8988T (cell line): ENCODE results near the gene SOBP.

ENCODE experiments used
- DNase-seq: peaks from one replicate; pipeline ENCODE4 v3.0.0; 2011

The SOBP gene

DNA sequence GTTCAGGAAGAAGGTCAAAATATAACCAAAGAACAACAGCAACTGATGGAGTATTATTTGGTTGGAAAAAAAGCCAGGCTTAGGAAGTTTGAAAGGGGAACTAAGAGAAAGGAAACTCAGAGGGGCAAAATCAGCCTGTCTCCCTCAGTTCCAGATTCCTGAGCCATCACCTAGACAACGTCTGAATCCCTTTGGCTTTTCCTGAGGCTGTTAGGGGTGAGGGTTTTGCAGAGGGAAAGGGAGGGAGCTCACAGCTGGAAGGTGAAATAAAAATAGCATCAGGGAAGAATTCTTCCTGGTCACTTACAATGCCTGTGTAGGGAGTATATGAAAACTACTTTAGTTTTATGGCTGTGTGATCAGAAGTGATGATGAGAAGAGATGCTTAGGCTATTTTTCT, 100.5 kb downstream of the SOBP start:
- no peak for DNase-seq

DNA sequence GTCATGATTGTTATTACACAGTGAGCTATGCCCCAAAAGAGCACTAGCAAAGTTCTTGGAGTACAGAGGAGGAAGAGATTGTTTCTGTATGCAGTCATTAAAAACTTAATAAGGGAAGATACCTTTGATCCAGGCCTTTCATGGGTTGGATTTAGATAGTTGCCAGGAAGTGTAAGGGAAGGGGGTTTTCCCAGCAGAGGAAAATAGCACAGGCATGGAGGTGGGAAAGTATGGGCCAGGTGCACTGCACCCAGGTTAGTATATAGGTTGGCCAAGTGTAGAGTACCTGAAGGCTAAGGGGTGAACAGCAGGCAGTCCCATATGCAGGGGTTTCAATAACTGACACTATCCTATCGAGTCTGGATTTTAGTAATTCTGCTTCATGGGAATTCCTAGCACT, 101.4 kb downstream of the SOBP start:
- DNase-seq = no peak

DNA sequence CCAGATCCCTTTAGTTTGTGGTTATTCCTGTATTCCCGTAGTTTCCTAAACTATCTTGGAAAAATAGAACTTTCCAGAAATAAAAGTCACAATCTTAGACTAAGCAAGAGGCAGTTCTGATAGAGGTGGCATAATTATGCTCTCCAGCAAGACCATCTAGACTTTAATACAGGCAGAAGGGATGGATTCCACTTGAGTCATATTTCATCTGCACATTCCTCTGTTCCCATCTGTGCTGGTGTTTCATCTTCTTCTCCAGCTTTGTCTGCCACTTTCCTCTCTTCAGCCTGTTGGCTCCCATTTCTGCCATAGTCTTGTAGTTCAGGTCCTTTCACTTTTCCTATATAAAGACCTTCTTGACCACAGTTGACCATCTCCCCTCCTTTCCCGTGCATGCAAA, 102.9 kb downstream of the SOBP start:
- no peak for DNase-seq

DNA sequence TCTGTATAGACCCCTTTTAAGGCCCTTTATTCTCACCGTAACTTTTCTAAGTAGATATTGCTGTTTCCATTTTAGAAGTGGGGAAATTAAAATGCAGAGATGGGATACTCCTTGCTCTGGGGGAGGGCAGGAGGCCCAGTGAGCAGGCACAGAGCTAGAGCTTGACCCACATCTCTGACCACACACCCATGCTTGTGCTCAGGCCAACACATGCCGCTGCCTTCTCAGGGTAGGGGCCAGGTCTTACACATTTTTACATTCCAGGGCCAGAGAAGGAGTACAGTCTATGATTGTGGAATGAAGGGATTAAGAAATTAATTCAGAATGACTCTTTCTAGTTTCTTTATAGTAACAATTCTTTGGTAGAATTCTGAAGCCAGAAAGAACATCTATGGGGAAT, 104.8 kb downstream of the SOBP start:
- no peak for DNase-seq

DNA sequence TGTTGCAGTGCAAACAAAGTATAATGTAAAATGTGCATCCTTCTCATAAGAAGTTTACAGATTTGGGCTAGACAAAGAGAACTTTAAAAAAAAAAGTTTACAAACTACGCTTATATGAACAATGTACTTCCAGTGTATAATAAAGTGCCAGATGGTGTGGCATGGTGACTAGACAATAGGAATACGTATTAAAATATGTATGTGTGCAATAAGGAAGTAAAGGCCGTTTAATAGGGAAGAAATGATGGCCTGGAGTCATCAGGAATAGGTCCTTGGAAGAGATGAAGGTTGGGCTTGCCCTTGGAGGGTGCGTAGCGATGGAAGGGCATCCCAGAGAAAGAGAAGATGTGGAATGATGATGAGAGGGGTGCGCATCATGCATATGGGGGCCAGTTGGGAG, 108.2 kb downstream of the SOBP start:
- DNase-seq = no peak

DNA sequence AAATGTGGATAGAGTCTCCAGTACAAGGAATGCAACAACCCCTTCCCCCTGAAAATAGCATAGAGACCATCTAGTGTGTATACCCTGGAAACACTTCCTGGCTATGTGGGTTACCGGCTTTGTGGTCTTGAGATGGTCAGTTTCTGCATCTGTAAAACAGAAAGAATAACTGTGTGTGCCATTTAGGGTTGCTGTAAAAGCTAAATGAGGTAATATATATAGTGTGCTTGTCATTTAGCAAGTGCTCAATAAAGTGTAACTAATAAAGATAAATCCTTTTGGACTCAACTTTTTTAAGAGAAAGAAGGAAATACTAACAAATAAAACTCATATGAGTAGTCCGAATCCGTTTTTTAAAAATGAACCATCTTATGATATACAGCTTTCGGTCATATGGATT, 109.1 kb downstream of the SOBP start:
- no peak for DNase-seq

DNA sequence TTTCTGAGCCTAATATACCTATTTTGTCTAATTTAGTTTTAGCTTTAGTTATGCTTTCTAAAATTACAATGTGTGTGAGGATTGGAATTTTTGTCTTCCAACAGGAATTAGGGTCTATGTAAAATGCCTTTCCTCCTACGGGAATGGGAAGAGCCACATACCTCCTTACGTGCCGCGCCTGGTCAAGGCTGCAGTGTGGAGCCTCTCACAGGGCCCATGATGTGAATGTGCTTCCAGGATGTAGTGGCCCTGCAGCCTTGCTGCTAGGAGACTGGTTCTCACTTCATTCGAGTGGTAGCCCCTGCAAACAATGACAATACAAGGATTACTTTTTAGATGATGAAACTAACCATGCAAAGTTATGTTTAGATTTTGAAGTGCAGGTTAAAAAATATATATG, 110.2 kb downstream of the SOBP start:
- DNase-seq = no peak

DNA sequence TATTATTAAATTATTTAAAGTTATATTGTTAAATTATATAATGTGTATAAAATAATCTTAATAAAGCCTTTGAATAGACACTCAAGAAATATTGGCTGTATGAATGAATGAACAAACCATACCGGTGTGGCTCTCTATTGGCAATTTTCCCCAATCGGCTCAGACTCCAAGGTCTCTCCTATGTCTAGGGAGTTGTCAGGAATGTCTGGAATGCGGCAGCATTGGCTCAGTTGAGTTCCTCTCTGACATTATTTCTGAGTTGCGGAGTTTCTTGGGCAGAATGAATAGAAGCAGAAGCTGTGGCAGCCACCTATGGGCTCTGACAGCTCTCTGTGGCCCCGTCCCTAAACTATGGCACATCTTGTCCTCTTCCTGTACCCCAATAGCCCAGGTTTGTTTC, 111.0 kb downstream of the SOBP start:
- DNase-seq = peak; percentile 29

DNA sequence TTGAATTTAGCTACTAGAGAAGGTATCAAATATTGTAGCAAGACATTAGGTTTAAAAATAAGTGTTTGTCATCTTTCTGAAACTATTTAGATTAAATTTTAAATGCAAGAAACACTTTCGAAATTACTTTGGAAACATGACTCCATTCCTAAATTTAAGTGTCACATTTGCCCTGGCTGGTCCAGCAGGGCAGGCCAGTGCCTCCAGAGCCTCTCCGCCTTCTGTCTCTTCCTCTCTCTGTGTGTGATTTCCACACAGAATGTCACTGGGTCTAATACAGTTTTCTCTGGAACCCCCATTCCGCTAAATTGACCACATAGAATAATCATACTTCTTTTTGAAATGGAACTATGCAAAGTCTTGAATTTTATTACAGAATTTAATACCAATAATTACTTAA, 111.5 kb downstream of the SOBP start:
- no peak for DNase-seq

DNA sequence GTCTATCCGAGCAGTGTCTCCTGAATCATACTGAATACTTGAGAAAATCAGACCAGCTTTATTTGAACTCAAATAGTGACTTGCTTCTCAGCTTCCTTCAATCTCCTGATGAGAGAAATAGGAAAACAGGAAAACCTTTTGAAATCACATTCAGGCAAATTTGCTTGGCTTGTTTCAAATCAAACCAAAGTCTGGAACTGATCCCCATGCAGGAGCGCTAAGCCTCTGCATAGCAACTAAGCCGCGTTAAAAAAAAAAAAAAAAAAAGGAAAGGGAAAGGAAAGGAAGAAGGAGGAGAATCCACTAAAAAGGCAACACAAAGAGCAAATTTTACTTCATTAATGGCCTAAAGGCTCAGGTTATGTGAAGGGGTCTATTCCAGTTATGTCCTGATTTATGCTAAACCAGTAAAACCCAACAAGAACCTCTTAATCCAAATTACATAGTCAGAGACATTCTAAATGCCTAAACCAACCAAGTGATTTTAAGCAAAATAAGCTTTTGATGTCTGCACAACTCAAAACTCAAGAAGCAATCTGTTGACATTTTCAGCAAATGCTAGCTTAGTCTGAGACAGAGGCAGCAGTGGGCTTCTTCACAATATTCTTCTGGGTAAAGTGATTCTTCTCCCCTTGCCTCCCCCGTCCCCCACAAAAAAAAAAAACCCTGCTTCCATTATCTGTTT, 112.5 kb downstream of the SOBP start:
- no peak for DNase-seq

DNA sequence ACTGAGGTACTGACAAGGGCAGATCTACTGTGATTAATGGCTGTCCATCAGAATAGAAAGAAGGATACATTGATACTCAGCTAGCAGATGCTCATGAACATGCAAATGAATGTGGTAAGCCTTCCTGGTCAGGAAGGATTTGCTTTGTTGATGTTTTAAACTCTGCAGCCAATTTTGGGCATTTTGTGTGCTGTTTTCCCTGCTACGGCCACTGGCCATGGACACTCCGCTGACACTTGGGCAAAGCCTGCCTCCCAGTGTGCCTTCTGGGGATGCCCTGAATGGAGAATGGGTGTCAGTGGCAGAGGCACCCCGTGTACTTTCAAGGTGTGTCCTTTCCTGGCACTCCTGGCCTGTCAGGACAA, 113.1 kb downstream of the SOBP start:
- DNase-seq = no peak

DNA sequence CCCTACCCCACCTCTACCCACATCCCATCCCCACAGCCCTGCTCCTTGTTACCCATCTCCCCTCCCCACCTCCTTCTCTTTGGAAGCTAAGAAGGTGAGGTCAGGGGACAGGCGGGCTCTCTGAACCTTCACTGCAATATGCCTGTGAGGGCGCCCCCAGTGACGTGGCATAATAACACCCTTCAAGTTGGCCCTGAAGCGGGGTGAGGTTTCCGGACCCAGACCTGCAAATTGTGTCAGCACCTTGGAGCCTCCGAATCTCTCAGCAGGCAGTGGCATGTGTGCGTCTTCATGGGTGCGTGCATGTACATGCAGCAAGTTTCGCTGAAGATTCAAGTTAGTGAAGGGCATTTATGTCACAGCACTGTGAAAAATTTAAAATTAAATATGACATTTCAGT, 114.6 kb downstream of the SOBP start:
- DNase-seq = no peak

DNA sequence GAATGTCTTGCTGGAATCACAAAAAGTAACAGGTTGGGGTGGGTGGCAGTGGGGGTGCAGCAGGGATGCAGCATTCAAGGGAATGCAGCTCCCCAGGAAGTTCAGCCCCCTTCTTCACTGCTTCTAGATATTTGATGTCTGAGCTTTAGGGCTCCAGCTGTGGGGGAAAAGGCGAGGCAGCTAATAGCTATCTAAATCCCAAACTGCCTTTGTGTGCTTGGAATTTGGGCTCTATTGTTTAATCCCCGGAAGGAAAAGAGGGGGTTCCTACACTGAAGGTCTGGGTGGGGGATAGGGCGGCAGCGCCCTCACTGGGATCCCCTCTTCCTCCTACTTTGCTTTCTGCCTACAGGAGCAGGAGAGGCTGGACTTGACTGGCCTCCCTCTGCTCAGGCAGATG, 116.5 kb downstream of the SOBP start:
- no peak for DNase-seq

DNA sequence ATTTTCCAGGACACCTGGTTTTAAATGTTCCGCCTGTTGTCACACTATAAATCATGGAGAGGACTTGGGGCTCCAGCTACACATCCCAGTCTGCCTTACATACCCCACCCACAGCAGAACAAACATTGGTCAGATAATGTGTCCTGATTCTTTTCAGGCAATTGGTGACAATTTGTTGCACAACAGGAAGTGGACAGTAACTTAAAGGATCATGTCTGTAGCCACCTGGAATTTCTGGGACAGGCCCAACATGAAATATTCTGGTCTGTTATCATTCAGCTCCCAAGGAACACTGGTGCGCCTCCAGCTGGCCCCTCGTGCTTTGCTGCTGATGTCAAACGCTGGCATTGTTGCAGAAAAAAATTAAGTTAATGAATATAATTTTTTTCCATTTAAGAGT, 117.2 kb downstream of the SOBP start:
- DNase-seq = no peak

DNA sequence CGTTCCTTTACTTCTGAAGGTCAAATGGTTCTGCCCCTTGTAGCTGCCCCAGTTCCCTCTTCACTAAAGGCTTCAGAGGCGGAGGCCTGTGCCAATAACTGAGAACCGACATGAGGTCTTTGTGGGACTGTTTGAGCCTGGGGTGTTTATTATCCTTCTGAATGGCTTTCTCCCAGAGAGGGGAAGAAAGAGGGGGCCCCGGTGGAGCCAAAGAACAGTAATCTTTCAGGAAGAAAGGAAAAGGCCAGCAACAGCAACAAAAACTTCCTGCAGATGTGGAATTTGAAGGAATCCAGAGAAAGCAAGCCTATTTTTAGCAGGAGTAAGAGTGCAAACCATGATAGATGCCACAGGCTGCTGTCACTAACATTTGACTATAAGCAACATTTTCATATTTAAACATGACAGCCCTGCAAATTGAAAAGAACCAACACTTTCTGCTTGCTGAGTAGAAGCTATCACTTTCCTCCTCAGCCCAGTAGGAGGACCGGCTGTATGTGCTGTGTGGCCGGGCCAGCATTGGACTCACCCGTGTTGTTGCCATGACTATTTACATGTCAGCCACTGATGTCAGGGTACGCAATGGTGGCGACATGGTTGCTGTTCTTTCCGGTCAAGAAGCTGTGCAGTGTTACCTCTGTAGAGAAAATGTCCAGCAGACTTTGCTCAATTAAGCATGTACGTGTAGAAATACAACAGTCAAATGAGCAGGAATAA, 121.3 kb downstream of the SOBP start:
- no peak for DNase-seq

DNA sequence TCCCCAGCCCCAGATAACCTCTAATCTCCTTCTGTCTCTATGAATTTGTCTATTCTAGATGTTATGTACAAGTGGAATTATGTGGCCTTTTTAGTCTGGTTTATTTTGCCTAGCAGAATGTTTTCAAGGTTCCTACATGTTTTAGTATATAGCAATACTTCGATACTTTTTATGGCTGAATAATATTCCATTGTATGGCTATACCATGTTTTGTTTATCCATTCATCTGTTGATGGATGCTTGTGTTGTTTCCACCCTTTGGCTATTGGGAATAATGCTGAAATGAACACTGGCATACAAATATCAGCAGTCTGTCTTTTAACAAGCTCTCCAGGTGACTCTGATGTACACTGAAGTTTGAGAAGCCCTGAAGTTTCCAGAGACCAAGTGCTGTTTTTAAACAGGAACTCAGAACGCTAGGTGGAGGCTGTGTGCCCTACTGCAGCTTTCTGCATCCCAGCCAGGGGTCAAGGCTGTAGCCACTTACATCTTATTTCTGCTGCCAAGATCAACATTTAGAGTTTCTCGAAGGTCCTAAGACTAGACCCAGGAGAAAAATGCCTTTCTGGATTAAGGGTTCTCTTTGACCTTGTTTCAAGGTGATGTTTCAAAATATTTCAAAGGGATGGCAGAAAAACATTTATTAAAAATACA, 123.0 kb downstream of the SOBP start:
- DNase-seq = no peak

DNA sequence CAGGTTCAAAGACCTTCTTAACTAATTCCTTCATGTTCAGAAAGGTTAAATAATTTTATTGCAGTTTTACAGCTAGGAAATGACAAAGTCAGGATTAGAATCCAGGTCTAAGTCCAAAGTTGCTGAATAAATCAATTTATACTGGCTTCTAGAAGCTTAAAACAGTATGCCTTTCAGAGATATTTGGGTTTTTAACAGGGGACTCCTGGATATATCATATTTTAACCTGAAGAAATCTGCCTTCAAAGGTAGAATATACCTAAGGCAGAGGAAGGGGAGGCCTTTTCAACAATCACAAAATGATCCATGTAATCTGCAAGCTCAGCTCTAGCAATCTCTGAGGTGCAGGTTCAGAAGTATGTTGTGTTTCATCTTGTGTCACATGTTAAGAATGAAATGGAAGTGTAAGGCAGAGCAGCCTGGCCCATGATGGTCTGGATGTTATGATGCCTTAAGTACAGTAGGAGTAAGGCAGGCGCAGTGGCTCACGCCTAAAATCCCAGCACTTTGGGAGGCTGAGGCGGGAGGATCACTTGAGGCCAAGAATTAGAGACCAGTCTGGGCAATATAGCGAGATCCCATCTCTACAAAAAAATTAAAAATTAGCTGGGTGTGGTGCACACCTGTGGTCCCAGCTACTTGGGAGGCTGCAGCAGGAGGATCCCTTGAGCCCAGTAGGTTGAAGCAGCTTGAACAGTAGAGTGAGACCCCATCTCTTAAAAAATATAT, 123.9 kb downstream of the SOBP start:
- no peak for DNase-seq

DNA sequence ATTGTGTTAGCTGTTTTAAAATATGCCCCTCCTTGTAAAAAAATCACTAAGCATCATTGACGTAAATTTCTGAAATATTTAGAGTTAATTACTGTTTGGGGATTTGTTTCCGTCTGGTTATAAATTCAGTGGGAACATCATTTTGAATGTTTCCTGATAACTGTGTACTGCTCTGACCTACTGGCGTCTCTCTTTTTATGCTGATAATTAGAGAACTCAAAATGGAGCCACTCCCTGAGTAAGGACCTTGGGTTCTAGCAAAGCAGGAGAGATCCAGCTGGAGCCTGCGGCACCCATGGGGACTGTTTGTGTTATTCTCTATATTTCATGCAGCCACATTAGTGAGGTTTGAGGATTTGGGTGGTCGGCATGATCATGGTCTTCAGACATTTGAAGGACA, 124.9 kb downstream of the SOBP start:
- DNase-seq = no peak

DNA sequence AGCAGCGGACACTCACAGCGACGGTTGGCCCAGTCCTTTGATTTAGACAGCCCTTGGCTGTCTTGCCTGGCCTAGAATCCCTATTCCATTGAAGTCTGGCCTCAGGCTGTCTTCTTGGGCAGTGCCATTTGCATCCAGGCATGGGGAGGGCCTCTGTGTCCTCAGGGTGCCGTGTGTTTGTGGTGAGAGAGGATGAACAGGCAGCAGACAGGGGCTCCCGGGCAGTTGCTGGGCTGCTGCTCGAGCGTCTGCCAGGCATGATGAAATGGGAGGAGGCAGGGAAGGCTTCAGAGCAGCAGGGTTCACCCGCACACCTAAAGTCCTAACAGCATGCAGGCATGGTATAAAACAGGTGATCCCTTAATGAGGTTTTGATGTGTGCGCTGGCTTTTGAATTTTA, 126.9 kb downstream of the SOBP start:
- DNase-seq = no peak

DNA sequence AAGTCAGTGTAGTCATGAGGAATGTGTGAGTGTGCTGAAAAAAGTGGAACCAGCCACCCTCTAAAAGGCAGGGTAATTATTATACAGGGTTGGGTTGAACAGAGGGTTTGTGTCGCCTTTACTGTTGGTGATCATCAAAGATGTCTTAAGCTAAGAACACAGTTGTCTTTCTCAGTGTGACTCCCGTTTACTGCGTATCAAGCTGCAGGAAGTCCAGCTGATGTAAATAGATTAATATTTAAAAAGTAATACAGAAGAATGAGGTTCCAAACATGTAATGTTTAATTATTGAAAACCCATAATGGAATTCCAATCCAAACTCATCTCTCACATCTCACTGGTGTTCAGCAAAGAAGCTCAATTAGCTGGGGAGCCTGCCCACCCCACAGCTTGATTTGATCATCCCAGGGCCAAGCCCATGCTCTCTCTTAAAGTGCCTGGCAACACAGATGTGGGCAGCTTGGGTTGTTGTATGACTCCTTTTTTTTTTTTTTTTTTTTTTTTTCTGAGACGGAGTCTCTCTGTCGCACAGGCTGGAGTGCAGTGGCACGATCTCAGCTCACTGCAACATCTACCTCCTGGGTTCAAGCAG, 127.5 kb downstream of the SOBP start:
- DNase-seq = no peak

DNA sequence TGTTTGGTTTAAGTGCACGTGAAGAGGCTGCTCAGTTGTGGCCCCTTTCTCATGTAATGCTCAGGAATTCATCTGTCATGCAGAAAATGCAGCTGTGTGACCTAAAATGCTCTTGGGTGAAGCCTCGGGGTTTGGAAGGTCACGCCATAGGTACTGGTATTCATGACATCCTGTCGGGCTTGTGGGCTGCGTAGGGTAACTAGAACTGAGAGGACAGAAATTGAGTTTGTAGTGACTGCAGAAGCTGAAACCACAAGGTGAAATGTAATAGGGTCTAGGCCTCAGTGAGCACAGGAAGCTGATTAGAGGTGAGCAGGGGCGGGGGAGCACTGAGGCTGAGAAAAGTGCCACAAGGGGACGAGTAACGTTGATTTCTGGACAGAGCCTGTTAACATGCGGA, 128.8 kb downstream of the SOBP start:
- DNase-seq = no peak

DNA sequence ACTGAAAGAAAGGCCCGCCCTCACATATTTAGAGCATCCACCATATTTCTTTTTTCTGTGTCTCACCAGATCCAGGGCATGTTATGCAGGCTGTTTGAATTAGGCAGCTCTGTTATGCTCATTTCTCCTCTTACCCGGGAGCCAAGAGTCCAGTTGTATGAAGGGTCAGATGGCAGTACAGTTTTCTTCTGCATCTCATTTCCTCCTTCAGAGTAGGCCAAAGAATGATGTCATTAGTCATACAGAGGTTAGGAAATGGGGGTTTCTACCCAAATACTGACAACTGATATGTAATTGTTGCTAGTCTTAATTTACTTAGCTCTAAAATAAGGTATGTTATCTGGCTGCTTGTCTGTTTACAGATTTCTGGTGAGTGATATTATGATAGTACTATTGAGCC, 130.8 kb downstream of the SOBP start:
- no peak for DNase-seq

DNA sequence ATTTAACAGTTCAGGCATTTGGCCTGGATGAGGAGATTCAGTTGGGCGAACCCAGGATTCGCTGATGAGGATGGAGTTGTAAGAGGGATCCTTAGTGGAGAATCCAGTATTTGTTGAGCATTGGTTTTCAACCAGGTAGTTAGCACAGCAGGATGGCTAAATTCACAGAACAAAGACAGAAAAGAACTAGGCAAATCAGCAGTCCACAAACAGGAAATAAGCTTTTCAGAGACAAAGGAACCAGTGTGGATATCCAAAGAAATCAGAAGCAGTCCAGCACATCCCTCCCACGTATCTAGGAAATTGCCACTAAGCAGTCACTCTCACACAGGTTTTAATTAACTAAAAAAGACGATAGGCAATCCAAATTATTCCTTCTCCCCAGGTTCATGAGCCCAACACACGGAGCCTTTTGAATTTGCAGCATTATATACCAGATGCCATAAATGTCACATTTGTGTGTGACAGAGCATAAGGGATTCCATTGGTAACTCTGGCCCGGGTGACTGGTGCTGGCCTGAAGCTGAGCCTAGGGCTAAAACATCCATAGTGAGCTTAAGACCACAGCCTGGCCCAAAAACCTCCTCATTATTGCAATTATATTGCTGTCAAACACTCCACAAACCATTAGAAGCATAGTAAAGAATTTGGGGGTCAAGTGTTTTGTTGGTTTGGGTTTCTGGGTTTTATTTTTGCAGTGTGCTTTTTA, 131.5 kb downstream of the SOBP start:
- DNase-seq = no peak
